Endodermal cell (in vitro differentiated cells): ENCODE measurements around the gene CAB39. TPM values are rescaled to one million over a fixed set of nuclear protein-coding genes. Genes with fewer than 3 reads are reported as not detected.
A peak's percentile ranks its signal among the peaks of the same experiment; 100 is the strongest.

ENCODE experiments used
- DNase-seq: peaks from one replicate; pipeline ENCODE4 v3.0.0-alpha.2; 2017
- H3K27ac ChIP-seq: 2 replicates; pipeline ENCODE4 v1.5.1; 2013; ENCODE audit warnings: mild to moderate bottlenecking, low read depth, low read length, moderate library complexity
- H3K27me3 ChIP-seq: 2 replicates; pipeline ENCODE4 v1.6.1; 2013; ENCODE audit warnings: mild to moderate bottlenecking, low read length, moderate library complexity; ENCODE audit not compliant: insufficient read depth, control insufficient read depth, poor library complexity, severe bottlenecking
- H3K36me3 ChIP-seq: 2 replicates; pipeline ENCODE4 v1.7.0; 2013; ENCODE audit warnings: mild to moderate bottlenecking, low read length, moderate library complexity; ENCODE audit not compliant: control insufficient read depth, insufficient read depth
- H3K4me1 ChIP-seq: one replicate; pipeline ENCODE4 v1.7.0; 2013; ENCODE audit warnings: low read length; ENCODE audit not compliant: control insufficient read depth, insufficient read depth
- H3K4me3 ChIP-seq: 2 replicates; pipeline ENCODE4 v1.5.1; 2013; ENCODE audit warnings: mild to moderate bottlenecking, low read length, moderate library complexity
- H3K9ac ChIP-seq: 2 replicates; pipeline ENCODE4 v1.6.1; 2013; ENCODE audit warnings: mild to moderate bottlenecking, low read length, moderate library complexity; ENCODE audit not compliant: poor library complexity, severe bottlenecking; ENCODE audit errors: extremely low read depth
- H3K9me3 ChIP-seq: 2 replicates; pipeline ENCODE4 v1.6.1; 2013; ENCODE audit warnings: mild to moderate bottlenecking, low read length, moderate library complexity; ENCODE audit not compliant: control insufficient read depth
- H3K27ac Mint-ChIP-seq: 2 replicates; pipeline ENCODE4 v1.8.0; 2020; ENCODE audit warnings: mixed read lengths
- H3K27me3 Mint-ChIP-seq: 2 replicates; pipeline ENCODE4 v1.8.0; 2021; ENCODE audit warnings: mild to moderate bottlenecking, mixed read lengths; ENCODE audit not compliant: insufficient read depth
- H3K36me3 Mint-ChIP-seq: 2 replicates; pipeline ENCODE4 v1.8.0; 2020; ENCODE audit warnings: low read depth, mixed read lengths
- H3K4me1 Mint-ChIP-seq: 2 replicates; pipeline ENCODE4 v1.8.0; 2020; ENCODE audit warnings: mixed read lengths
- H3K4me3 Mint-ChIP-seq: 2 replicates; pipeline ENCODE4 v1.8.0; 2020; ENCODE audit warnings: mild to moderate bottlenecking, moderate library complexity, mixed read lengths
- H3K9me3 Mint-ChIP-seq: 2 replicates; pipeline ENCODE4 v1.8.0; 2020; ENCODE audit warnings: mild to moderate bottlenecking, mixed read lengths
- CTCF ChIP-seq: fragments of 200-600 bp; sonication (generic); conservative IDR thresholded peaks from 2 replicates; pipeline ENCODE4 v1.5.0; 2021; ENCODE audit warnings: antibody characterized with exemption, mild to moderate bottlenecking
- WGBS, 2 experiments: methylation state at CpG; one replicate each; pipeline versions ENCODE4 v1.1.5 to v1.1.7; 2013; ENCODE audit warnings: missing lambda C conversion rate in 2 of 2, mixed read lengths in 1 of 2; ENCODE audit not compliant: insufficient coverage in 1 of 2, insufficient read length in 1 of 2; 5-methylcytosine and 5-hydroxymethylcytosine counted together
- total RNA-seq, 2 donors: library from RNA; stranded (reverse); fragmentation: NEBNext Ultra II Directional in 1 of 2; extraction: Animal tissue kit (Norgen Biotek cat#: 25700) in 1 of 2; gene quantifications; 2 replicates in 1 of 2; 3 replicates in 1 of 2; pipeline ENCODE4 v1.2.1, GENCODE V29; 2021

The CAB39 gene
- total RNA-seq, 2 donors from 2014 or later, result 41.4 to 48.4 TPM

- Histone ChIP-seq H3K27me3 (no peaks in the 10 kb centered on the region), H3K36me3 (peaks cover 56% of the 10 kb centered on the region), H3K4me1 (peaks cover 2% of the 10 kb centered on the region), H3K27ac (no peak overlapping the region), H3K4me3 (no peak overlapping the region), H3K9me3 (no peaks in the 10 kb centered on the region), H3K9ac (no peak overlapping the region)
- Mint-ChIP-seq H3K27me3 (no peaks in the 10 kb centered on the region), H3K27ac (no peak overlapping the region), H3K36me3 (peaks cover 42% of the 10 kb centered on the region), H3K4me1 (peaks cover 7% of the 10 kb centered on the region), H3K9me3 (no peaks in the 10 kb centered on the region), H3K4me3 (no peak overlapping the region)
- no peak for DNase-seq
- WGBS, 2 experiments, result 82 to 90% methylated on average over 3 to 4 of the region's 4 CpGs
- TF ChIP-seq CTCF, result no peak
Observed at GRCh38 chr2:230796280-230796862, 83.7 kb downstream of the CAB39 start.

- H3K4me3 ChIP-seq, result no peak overlapping the region
- H3K27ac ChIP-seq, result no peak overlapping the region
- Mint-ChIP-seq H3K27ac (no peak overlapping the region), H3K4me1 (peaks cover 7% of the 10 kb centered on the region), H3K9me3 (no peaks in the 10 kb centered on the region), H3K27me3 (no peaks in the 10 kb centered on the region), H3K36me3 (peaks cover 45% of the 10 kb centered on the region), H3K4me3 (no peak overlapping the region)
- H3K27me3 ChIP-seq, result no peaks in the 10 kb centered on the region
- 88 to 90% methylated on average over 6 to 8 of the region's 8 CpGs for WGBS, 2 experiments
- peaks cover 51% of the 10 kb centered on the region for H3K36me3 ChIP-seq
- TF ChIP-seq CTCF, result no peak
- DNase-seq, result no peak
- H3K4me1 ChIP-seq, result peaks cover 2% of the 10 kb centered on the region
- no peak overlapping the region for H3K9ac ChIP-seq
- H3K9me3 ChIP-seq, result no peaks in the 10 kb centered on the region
Observed at GRCh38 chr2:230797515-230798495, 85.2 kb downstream of the CAB39 start.

- Histone ChIP-seq H3K9ac (no peak overlapping the region), H3K4me1 (peaks cover 2% of the 10 kb centered on the region), H3K27me3 (no peaks in the 10 kb centered on the region), H3K9me3 (no peaks in the 10 kb centered on the region), H3K27ac (no peak overlapping the region), H3K4me3 (no peak overlapping the region), H3K36me3 (peaks cover 41% of the 10 kb centered on the region)
- no peak for DNase-seq
- H3K4me3 Mint-ChIP-seq, result no peak overlapping the region
- peaks cover 7% of the 10 kb centered on the region for H3K4me1 Mint-ChIP-seq
- H3K27ac Mint-ChIP-seq, result no peak overlapping the region
- H3K27me3 Mint-ChIP-seq, result no peaks in the 10 kb centered on the region
- peaks cover 47% of the 10 kb centered on the region for H3K36me3 Mint-ChIP-seq
- WGBS, 2 experiments, result 33 to 44% methylated on average over 2 to 4 of the region's 4 CpGs
- peak; percentile 85 for TF ChIP-seq CTCF
- peaks cover 5% of the 10 kb centered on the region for H3K9me3 Mint-ChIP-seq
Observed at GRCh38 chr2:230798769-230799399, 86.2 kb downstream of the CAB39 start.
